Osteoblast (primary cell): ENCODE measurements around the gene ITIH4. TPM values are rescaled to one million over a fixed set of nuclear protein-coding genes. Genes with fewer than 3 reads are reported as not detected.

ENCODE experiments used
- DNase-seq: peaks from one replicate; pipeline ENCODE4 v3.0.0; 2011; ENCODE audit warnings: low spot score, mixed read lengths; ENCODE audit not compliant: insufficient read length; ENCODE audit errors: missing footprints
- H2AFZ ChIP-seq: 2 replicates; pipeline ENCODE4 v1.6.0; 2011; ENCODE audit warnings: mild to moderate bottlenecking, low read length
- H3K27ac ChIP-seq: 2 replicates; pipeline ENCODE4 v1.5.1; 2011; ENCODE audit warnings: mild to moderate bottlenecking, low read depth, low read length, moderate library complexity
- H3K27me3 ChIP-seq: 2 replicates; pipeline ENCODE4 v1.6.0; 2012; ENCODE audit warnings: mild to moderate bottlenecking, control low read depth, inconsistent platforms, low read length, moderate library complexity; ENCODE audit not compliant: insufficient read depth
- H3K36me3 ChIP-seq: 2 replicates; pipeline ENCODE4 v1.5.1; 2011; ENCODE audit warnings: mild to moderate bottlenecking, low read length, control low read depth, moderate library complexity; ENCODE audit not compliant: insufficient read depth
- H3K4me1 ChIP-seq: 2 replicates; pipeline ENCODE4 v1.5.1; 2011; ENCODE audit warnings: mild to moderate bottlenecking, low read length, control low read depth, moderate library complexity; ENCODE audit not compliant: insufficient read depth
- H3K4me2 ChIP-seq: 2 replicates; pipeline ENCODE4 v1.6.0; 2011; ENCODE audit warnings: mild to moderate bottlenecking, low read length; ENCODE audit not compliant: insufficient read depth
- H3K4me3 ChIP-seq: fragments of 200-600 bp; sonication (generic); 3 replicates; pipeline ENCODE4 v1.5.1; 2012; ENCODE audit warnings: mild to moderate bottlenecking, low read length, inconsistent platforms; ENCODE audit not compliant: insufficient read depth
- H3K79me2 ChIP-seq: 2 replicates; pipeline ENCODE4 v1.6.0; 2012; ENCODE audit warnings: mild to moderate bottlenecking, low read length, control low read depth, inconsistent platforms; ENCODE audit not compliant: insufficient read depth
- H3K9me3 ChIP-seq: 2 replicates; pipeline ENCODE4 v1.5.1; 2011; ENCODE audit warnings: low read depth, low read length, control low read depth
- H4K20me1 ChIP-seq: 2 replicates; pipeline ENCODE4 v1.6.0; 2012; ENCODE audit warnings: mild to moderate bottlenecking, low read length, control low read depth; ENCODE audit not compliant: insufficient read depth
- CTCF ChIP-seq: IDR thresholded peaks from 2 replicates; pipeline ENCODE4 v1.5.1; 2011; ENCODE audit warnings: mild to moderate bottlenecking, low read depth, low read length, moderate library complexity; ENCODE audit errors: extremely low read depth
- total RNA-seq: library from RNA; depleted of rRNA; stranded (reverse); fragments of >200 nt; gene quantifications from 2 replicates; pipeline ENCODE4 v1.2.3, GENCODE V29; 2012

The ITIH4 gene
- total RNA-seq, 1 donor: 2.5 TPM

- Histone ChIP-seq H3K4me2 (no peak overlapping the region), H2AFZ (no peak overlapping the region)
- TF ChIP-seq CTCF: no peak
Measured at GRCh38 chr3:52790741-52791140, 39.7 kb downstream of the ITIH4 start.

GRCh38 chr3:52790337-52790736 is 40.1 kb downstream of the ITIH4 start:
- Histone ChIP-seq H3K4me2 (no peak overlapping the region), H3K36me3 (no peaks in the 10 kb centered on the region), H2AFZ (no peak overlapping the region), H3K4me1 (no peaks in the 10 kb centered on the region), H3K9me3 (no peaks in the 10 kb centered on the region), H3K27me3 (peaks cover 11% of the 10 kb centered on the region), H3K27ac (no peak overlapping the region), H4K20me1 (no peaks in the 10 kb centered on the region), H3K79me2 (no peaks in the 10 kb centered on the region), H3K4me3 (no peak overlapping the region)
- TF ChIP-seq CTCF: no peak
- peak; percentile 30 for DNase-seq

More at GRCh38 chr3:52790741-52791140, 39.7 kb downstream of the ITIH4 start:
- Histone ChIP-seq H3K27me3 (peaks cover 11% of the 10 kb centered on the region), H3K4me1 (no peaks in the 10 kb centered on the region), H3K79me2 (no peaks in the 10 kb centered on the region), H4K20me1 (no peaks in the 10 kb centered on the region), H3K4me3 (no peak overlapping the region), H3K27ac (no peak overlapping the region), H3K36me3 (no peaks in the 10 kb centered on the region), H3K9me3 (no peaks in the 10 kb centered on the region)
- DNase-seq: peak; percentile 44

- Histone ChIP-seq H3K4me3 (no peak overlapping the region), H3K9me3 (no peaks in the 10 kb centered on the region), H3K36me3 (no peaks in the 10 kb centered on the region), H3K27ac (no peak overlapping the region), H2AFZ (no peak overlapping the region), H3K4me2 (no peak overlapping the region), H3K27me3 (peaks cover 11% of the 10 kb centered on the region), H4K20me1 (no peaks in the 10 kb centered on the region), H3K4me1 (no peaks in the 10 kb centered on the region), H3K79me2 (no peaks in the 10 kb centered on the region)
- no peak for DNase-seq
- no peak for TF ChIP-seq CTCF
Measured at GRCh38 chr3:52789746-52790040, 40.8 kb downstream of the ITIH4 start.

- Histone ChIP-seq H4K20me1 (no peaks in the 10 kb centered on the region), H3K9me3 (no peaks in the 10 kb centered on the region), H3K4me2 (no peak overlapping the region), H3K27ac (no peak overlapping the region), H3K4me3 (no peak overlapping the region), H3K4me1 (no peaks in the 10 kb centered on the region), H2AFZ (no peak overlapping the region), H3K36me3 (no peaks in the 10 kb centered on the region), H3K27me3 (peaks cover 11% of the 10 kb centered on the region), H3K79me2 (no peaks in the 10 kb centered on the region)
- no peak for TF ChIP-seq CTCF
- peak; percentile 62 for DNase-seq
Measured at GRCh38 chr3:52788890-52789745, 41.4 kb downstream of the ITIH4 start.
